GM19455 (cell line): Measurements from ENCODE around the gene CELF2.
A peak's percentile ranks its signal among the peaks of the same experiment; 100 is the strongest.

ENCODE experiments used
- ATAC-seq: cut with Tn5 transposase; IDR thresholded peaks from one replicate; pipeline ENCODE4 v1.9.1; 2021; ENCODE audit not compliant: unreplicated experiment

CELF2 gene

DNA sequence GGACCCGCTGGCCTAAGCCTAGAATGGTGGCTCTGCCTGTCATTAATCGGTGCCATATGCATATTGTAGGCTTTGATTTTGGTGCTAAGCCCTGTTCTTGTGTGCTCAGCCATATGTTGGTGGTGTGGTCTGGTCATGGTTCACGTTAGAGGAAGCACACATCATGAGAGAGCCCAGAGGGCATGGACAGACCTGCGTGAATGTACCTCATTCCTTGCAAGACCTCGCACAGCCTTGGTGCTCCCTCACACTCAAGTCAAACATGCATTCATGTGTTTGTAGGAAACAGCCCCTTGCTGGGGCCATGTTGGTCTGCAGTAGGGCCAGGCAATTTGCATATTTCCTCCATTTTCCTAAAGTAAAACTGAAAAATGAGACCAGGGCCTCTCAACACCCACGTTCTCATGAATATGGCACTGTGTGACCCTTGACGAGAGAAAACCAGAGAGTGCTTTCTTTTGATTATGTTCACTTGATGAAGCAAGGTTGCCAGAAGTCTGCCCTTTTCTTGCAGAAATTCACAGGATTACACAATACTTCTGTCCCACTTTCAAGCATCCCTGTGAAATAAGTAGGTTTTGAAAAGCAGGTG is 268.7 kb downstream of the CELF2 start:
- peak; percentile 87 for ATAC-seq

DNA sequence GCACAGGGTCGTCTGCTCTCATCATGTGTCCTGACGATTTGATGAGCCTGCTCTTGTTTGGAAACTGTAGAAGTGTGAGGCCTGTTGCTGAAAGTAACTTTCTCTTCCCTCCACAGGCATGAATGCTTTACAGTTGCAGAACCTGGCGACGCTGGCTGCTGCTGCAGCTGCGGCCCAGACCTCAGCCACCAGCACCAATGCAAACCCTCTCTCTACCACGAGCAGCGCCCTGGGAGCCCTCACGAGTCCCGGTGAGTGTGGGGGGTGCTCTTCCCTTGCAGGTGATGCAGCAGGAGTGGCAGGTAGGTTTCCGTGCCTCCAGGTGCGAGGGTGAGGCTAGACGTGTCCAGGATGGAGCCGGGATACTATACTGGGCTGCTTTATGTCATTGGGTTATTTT is 270.6 kb downstream of the CELF2 start:
- no peak for ATAC-seq

DNA sequence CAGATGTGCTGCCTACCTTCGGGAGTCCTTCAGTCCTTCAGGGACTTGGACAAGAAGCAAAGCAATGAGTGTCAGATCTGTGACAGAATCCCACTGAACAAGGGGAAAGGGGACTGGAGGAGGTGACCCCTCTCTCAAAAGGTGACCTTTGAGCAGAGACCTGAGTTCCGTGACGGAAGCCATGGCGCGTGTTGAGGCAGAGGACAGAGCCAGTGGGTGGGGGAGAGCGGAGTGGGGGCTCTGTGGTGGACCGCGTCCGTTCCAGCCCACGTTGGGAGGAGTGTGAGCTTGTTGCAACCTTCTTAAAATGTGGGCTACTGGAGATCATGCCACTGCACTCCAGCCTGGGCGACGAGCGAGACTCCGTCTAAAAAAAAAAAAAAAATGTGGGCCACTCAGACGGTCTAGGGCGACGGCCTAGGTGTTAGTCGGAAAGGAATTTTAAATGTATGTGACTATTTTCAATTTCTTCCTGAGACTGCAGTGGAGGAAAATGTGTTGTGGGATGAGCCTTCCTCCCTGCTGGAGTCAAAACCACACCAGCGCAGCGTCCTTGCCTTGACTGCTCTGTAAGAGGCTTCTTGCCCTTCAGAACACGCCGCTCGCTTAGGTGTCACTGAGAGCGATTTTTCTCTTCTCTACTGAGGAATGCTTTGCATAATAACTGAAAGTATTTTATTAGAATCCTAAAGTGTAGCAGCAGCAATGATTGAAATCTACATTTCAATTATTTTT is 272.7 kb downstream of the CELF2 start:
- no peak for ATAC-seq

DNA sequence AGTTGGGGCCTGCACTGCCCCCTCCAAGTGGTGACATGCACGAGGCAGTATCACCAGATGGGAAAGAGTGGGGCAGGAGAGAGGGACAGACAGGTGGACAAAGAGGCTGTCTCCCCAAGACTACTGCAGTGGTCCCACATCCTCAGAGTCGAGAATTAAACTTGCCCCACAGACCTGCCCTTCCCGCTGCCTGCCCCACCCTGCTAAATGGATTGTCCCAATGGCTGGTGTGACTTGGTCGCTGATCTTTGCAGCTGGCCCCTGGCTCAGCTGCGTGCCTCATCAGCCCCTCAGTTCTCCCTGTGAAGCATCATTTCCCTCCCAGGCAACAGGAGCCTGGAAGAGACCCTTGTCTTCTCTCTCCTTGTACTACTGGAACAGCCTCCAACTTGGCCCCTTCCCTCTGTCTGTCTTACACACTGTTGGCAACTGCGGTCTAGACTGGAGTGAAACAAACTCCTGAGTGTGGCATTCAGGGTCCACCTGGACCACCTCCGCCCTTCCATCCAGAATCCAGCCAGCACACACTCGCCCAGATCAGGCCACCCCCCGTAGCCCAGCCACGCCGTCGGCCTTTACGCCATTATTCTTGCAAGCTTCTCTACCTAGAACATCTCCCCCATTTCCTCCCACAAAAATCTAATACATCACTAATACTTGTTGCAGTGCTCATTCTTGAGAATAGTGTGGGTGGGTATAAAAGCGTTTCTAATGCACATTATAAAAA is 275.1 kb downstream of the CELF2 start:
- no peak for ATAC-seq

DNA sequence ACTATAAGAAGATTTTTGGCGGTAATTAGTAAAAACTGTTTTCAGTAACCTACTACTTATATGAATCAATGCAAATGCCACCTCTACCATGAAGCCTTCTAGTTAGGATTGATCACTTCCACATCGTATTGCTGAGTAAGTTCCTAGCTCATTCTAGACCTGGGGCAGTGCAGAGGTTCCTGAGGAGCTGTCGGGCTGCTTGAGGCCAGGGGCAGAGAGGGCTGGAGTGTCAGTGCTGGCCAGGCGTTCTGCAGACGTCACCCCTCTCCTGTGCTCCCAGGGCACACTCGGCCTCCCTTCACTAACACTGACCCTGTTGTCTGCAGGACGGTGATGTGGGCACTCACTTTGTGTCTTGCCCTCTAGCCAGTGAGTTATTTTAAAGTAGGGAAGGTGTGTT is 275.7 kb downstream of the CELF2 start:
- no peak for ATAC-seq

DNA sequence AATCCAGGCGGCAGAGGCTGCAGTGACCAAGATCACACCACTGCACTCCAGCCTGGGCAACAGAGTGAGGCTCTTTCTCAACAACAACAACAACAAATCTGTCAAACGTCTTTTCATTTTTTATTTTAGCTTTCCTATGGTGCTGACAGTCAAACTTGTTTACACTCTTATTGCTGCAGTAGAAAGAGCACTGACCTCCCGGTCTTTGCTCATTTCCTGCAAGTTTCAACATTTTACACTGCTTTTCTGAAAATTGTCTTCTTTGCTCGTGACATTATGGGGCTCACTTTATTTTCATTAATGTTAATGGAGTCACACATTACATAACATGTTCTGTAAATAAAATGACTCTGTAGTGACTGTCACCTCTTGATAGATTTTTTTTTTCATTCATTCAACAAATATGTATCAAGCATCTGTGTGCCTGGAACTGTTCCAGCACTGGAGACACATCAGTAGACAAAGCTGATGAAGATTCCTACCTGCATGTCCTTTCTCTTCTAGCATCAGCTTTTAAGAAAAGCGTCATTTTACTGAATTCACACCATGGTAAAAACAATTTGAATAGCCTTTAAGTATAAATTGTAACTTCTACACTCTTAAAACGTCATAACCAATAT is 277.3 kb downstream of the CELF2 start:
- no peak for ATAC-seq

DNA sequence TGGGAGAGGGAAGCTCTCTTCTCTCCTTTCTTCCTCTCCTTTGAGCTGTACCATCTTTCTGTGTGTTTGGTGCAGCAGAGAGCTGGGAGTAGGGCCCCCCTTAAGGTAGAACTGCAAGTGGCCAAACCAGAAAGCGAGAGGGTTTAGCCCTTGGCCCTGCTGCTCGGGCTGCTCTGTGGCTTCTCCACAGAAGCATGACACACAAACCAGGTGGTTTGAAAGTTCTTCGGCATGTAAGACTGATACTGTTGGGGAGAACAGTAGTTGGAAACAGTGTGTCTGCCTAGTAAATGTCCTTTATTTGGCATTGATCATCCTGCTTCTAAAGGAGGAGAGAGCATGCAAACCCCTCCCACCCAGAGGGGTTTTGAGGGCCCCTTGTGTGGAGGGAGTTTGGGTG is 277.8 kb downstream of the CELF2 start:
- no peak for ATAC-seq

DNA sequence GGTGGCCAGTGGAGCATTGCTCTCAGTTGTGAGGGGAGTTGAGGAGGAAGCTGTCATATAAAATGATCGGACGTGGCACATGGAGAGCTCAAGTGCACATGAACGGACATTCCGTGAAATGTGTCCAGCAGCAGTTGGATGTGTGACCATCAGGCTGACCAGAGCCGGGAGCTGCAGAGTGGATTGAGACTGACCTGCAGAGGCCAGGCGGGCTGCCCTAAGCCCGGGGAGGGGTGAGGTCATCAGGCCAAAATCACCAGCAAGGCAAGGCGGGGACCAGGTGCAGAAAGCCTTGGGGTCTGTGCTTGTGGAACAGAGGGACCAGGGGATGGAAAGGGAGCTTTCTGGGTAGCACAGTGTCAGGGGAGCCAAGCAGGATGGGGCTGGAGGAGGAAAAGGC is 279.5 kb downstream of the CELF2 start:
- no peak for ATAC-seq

DNA sequence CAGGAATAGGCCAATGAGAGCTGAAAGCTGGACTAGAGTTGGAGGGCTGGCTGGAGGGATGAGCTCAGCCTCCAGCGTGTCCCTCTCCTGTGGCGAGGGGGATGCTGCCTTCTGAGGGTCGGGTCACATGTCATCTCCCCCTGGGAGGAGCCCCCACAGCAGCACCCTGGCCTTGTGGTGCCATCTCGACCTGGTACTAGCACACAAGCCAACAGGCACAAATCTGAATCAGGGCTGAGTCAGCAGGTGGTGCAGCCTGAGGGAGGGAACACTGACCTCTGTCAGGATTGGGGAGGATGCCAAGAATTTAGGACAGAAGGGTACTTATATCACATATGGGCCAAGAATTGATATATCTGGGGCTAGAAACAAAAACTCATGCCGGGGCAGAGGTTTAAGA is 280.4 kb downstream of the CELF2 start:
- no peak for ATAC-seq

DNA sequence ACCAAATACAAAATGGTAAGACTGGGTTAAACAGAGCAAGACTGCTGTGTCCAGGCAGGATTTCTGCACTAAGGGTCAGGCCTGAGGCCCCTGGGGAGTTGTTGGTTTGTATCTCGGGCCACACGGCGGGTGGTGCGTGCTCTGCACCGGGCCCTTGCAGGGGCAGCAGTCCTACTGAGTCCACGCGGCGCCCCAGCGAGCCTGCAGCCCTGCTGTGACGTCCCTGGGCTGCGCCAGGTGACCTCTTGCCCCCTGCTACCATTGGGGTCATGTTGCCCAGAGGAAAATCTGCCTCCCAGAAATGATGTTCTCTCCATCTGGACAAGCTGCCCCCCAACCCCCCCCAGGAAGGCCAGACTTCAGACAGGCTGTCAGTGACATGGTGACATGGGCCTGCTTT is 281.5 kb downstream of the CELF2 start:
- ATAC-seq = no peak

DNA sequence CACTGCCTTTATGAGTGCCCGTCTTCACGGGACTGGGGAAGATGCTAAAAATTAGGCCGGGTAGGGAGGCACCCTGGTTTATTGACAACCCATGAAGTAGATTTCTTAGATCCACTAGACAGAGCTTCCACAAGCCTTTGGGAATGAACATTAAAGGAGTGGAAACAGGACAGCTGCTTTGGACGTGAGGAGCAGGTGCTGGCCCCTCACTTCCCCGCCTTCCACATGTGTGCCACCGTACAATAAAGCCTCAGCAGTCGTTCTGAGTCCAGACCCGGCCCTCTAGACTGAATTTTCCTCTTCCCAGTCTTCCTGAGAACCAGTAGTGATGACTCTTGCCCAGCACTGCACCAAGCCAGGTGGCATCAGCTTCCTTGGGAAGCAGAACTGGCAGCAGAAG is 282.4 kb downstream of the CELF2 start:
- no peak for ATAC-seq

DNA sequence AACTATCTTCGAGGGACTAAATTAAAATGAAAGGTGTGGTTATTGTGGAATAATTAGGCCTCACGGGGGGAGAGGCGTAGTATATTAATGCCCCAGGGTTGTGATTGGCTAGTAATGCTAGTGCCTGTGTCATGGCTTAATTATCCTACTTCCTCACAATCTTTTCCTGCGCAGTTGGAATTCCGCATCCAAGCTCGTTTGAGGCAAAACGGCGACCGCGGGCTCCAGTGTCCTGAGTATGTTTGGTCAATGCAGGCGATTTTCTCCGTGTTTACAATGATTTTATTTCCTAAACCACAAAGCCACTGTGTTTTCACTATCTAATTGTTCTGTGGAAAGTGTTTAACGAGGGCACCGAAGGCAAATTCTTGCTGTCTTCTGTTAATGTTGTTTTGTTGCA is 282.9 kb downstream of the CELF2 start:
- no peak for ATAC-seq

DNA sequence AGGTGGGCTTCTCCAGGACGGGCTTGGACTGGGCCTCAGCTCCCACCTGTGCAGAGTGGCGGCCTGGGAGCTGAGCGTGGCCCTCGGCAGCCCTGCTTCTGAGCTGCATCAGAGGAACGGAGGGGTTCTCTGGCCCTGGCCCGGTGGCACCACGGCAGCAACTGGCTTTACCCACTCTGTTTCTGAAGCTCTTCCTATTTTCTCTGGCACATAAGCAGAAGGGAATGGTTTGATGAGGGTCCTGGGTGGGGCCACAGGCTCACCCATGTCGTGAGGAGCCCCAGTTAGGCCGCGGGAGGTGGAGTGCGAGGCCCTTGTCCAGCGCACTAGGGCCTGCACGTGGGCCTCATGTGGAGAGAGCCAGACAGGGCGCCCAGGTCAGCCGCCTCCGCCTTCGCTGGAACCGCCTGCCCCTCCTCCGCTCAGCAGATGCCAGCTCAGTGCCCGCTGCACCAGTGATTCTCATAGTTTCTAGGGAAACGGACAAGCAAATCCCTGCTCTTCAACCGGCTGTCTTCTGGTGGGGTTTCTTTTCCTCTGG is 284.0 kb downstream of the CELF2 start:
- ATAC-seq = no peak

DNA sequence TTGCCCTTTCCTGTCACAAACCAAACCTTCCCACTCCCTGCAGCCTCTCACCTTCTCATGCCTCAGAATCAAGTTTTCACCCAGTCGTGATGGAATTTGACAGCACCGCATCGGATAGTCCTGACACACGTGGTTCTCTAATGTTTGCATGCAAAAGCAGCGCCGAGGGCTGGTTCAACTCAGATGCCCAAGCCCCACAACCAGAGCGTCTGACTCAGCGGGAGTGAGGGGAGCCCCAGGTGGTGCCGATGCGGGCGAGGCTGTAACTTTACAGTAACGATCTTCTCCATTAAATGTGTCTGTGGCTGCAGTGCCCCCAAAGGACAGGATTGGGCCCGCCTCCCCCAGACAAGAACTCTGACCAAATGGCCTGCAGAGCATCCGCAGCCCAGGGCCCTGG is 284.5 kb downstream of the CELF2 start:
- no peak for ATAC-seq

DNA sequence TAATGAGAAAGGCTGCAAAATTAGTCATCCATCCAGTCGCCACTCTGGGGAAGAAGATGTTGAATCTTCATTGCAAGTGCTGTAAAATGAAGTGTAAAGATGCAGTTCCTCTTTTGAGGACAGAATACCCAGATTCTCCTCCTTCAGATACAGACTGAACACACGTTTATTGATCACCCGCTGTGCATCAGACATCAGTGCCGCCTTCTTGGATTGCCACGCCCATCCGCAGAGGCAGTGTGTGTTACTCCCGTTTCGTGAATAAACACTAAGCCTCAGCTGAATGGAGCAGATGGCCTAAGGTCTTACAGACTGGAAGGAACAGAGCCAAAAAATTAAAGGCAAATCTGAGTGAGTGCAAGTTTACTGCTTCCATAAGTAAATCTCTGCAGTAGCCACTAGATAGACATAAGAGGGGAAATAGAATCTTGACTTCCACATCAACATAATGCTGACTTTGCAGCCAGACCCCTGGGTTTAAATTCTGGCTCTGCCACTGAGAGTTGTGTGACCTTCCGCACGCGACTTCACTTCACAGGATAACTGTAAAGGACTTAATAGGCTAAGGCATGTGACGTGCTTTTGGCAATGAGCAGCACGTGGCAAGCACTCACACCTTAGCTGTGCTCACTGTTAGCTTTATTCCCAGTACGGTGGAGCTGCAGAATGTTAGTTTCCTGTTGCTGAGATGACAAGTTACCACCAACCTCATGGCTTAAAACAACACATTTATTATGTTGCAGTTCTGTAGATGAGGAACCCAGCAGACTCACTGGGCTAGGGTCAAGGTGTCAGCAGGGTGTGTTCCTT is 285.9 kb downstream of the CELF2 start:
- ATAC-seq = no peak

DNA sequence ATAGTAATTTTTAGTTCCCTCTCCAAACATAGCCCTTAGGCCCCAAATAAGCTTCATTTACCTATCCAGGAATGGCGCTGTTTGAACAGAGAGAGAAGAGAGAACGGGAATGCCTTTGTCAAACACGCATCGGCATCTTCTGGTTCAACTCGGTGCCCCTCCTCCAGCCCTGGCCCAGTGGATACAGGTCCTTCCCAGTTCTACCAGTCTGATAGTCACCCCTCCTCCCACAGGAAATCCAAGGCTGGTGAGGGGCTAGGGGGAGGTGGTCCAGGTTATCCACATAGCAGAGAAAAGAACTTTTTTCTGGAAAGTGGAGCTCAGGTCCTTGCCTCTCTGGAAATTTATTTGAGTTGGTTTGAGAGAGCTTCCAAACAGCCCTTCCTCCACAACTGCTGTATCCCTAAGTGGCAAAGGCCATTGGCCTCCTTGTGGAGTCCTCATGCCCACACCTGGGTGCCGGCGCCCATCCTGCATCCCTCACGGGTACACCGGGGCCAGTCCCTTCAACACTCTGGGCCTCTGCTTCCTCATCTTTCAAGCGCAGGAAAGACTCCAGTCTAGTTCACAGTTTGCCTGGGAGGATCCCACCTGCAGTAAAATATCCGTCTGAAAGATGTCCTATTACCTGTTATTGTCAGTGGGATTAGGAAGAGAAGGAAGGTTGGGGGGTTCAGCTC is 287.4 kb downstream of the CELF2 start:
- no peak for ATAC-seq

DNA sequence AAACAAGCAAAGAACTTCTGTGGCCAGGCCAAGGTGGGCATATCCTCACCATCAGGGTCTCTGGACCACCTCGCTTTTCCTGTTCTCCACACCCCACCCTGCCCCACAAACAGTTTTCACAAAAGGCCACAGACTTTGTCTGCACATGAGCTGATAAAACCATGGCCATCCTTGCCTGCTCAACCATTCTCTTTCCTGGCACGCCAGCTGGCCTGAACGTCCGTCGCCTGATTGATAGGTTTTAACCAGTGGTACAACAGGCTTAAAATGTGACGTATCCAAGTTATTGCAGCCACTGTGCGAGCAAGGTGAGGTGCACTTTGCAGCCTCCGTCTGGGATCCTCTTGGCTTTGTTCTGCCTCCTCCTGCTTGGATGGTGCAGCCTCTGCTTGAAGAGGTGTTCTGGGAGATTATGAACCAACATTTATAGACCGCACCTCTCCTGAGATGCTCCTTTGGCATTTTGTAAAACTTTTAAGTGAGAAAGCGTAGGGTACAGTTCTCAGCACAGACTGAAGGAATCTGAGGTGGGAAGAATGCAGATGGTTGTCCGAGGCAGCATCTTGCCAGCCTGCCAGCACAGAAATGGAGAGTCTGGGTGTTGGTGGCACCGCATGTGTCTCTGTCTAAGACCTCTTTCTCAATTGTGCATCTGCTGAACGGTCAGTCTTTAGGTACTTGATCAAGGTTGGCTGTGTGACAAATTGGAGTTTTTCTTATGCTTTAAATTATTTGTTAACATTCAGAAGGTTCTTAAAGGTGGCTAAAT is 288.3 kb downstream of the CELF2 start:
- no peak for ATAC-seq

DNA sequence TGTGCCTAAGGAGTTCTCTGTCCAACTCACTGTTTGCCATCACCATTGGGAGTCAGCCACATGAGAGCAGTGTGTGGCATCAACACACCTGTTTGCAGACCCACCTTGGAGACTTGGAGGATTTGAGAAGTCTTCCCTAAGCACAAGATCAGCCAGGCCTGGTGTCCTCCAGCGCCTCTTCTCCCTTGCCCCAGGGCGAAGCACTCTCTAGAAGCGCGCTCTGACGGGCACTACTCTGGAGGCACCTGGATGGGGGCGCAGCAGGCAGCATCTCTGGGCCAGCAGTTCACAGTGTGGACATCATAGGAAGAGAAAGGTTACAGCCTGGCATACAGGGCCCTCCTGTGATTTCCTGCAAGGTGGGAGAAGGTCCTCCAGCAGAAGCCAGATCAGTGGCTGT is 289.3 kb downstream of the CELF2 start:
- no peak for ATAC-seq

DNA sequence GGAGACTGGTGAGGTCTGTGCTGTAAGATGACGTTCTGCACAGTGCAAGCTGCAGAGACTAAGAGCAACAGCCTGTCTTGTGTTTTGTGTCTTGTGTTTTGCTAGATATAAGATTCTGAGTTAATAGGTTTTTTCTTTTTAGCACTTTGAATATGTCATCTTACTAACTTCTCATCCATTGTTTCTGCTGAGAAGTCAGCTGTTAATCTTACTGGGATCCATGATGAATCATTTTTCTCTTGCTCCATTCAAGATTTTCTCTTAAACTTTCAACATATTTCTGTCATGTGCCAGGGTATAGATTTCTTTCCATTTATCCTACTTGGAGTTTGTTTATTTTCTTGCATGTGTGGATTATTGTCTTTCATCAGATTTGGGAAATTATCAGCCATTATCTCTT is 290.3 kb downstream of the CELF2 start:
- ATAC-seq = no peak

DNA sequence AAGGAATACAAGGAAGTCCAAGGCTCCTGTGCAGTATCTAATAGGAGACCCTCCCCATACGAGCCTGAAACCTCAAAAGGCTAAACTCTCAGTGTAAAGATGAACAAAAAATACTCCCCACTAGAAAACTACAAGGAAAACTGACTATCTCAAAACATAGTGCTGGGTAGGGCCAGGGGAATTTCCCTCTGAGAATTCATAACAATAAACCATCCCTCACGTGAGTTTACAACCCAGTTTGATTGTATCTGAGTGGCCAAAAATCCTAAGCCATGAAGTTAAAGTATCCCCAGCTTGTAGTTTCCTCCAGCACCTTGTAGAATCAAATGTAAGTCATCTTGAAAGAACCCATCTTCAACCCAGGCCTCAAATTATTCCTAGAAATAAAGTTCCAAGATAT is 293.4 kb downstream of the CELF2 start:
- no peak for ATAC-seq
